HFFc6 (cell line): ENCODE measurements around the gene HIC1. TPM values are rescaled to one million over a fixed set of nuclear protein-coding genes. Genes with fewer than 3 reads are reported as not detected.

Experiments used
- DNase-seq: peaks from one replicate; pipeline ENCODE4 v3.0.0-alpha.2; 2018
- H3K27ac Mint-ChIP-seq: 2 replicates; pipeline ENCODE4 v1.8.0; 2020; ENCODE audit warnings: mild to moderate bottlenecking, mixed read lengths
- H3K27me3 Mint-ChIP-seq: 2 replicates; pipeline ENCODE4 v1.8.0; 2021; ENCODE audit warnings: mild to moderate bottlenecking, moderate library complexity, mixed read lengths; ENCODE audit not compliant: insufficient read depth
- H3K36me3 Mint-ChIP-seq: 2 replicates; pipeline ENCODE4 v1.8.0; 2021; ENCODE audit warnings: low read depth, mixed read lengths
- H3K4me1 Mint-ChIP-seq: 2 replicates; pipeline ENCODE4 v1.8.0; 2020; ENCODE audit warnings: low read depth, mixed read lengths
- H3K4me3 Mint-ChIP-seq: 2 replicates; pipeline ENCODE4 v1.8.0; 2020; ENCODE audit warnings: mild to moderate bottlenecking, moderate library complexity, mixed read lengths
- H3K9me3 Mint-ChIP-seq: 2 replicates; pipeline ENCODE4 v1.8.0; 2020; ENCODE audit warnings: mild to moderate bottlenecking, mixed read lengths
- CTCF ChIP-seq: fragments of 200-600 bp; sonication (generic); IDR thresholded peaks from 2 replicates; pipeline ENCODE4 v1.5.0; 2021; ENCODE audit warnings: antibody characterized with exemption, mild to moderate bottlenecking
- total RNA-seq, 6 experiments: library from RNA; stranded (reverse); fragmentation: NEBNext Ultra II Directional; extraction: Animal tissue kit (Norgen Biotek cat#: 25700); gene quantifications; 2 replicates in 1 of 6; 3 replicates in 5 of 6; pipeline ENCODE4 v1.2.3, GENCODE V29; 2021

Gene HIC1
- total RNA-seq, 6 experiments from 2014 or later, result 42.7 to 51.9 (median 48.0) TPM

GRCh38 chr17:2058586-2059546 lies 4.0 kb downstream of the HIC1 start:
- peak; percentile 89 for TF ChIP-seq CTCF
- peak; percentile 63 for DNase-seq
- Mint-ChIP-seq H3K4me1 (peaks cover 47% of the 10 kb centered on the region), H3K27me3 (peaks cover 29% of the 10 kb centered on the region), H3K27ac (peak overlapping the region; percentile 95), H3K9me3 (no peaks in the 10 kb centered on the region; the same call in 1 of the 2 replicates), H3K4me3 (peak overlapping the region; percentile 60), H3K36me3 (peaks cover 15% of the 10 kb centered on the region)

GRCh38 chr17:2059547-2060384 lies 4.9 kb downstream of the HIC1 start:
- peak overlapping the region; percentile 95 for H3K27ac Mint-ChIP-seq
- peak overlapping the region; percentile 30; the same call in 1 of the 2 replicates for H3K4me3 Mint-ChIP-seq
- no peak for TF ChIP-seq CTCF
- peaks cover 36% of the 10 kb centered on the region for H3K27me3 Mint-ChIP-seq
- peaks cover 56% of the 10 kb centered on the region for H3K4me1 Mint-ChIP-seq
- H3K9me3 Mint-ChIP-seq, result no peaks in the 10 kb centered on the region; the same call in 1 of the 2 replicates
- H3K36me3 Mint-ChIP-seq, result peaks cover 20% of the 10 kb centered on the region
- no peak for DNase-seq

GRCh38 chr17:2060385-2060658 lies 5.4 kb downstream of the HIC1 start:
- Mint-ChIP-seq H3K4me1 (peaks cover 62% of the 10 kb centered on the region), H3K36me3 (peaks cover 23% of the 10 kb centered on the region), H3K27me3 (peaks cover 38% of the 10 kb centered on the region), H3K27ac (peak overlapping the region; percentile 95), H3K4me3 (peak overlapping the region; percentile 13; the same call in 1 of the 2 replicates), H3K9me3 (no peaks in the 10 kb centered on the region; the same call in 1 of the 2 replicates)
- TF ChIP-seq CTCF, result no peak
- no peak for DNase-seq

- Mint-ChIP-seq H3K4me3 (peak overlapping the region; percentile 13; the same call in 1 of the 2 replicates), H3K36me3 (peaks cover 23% of the 10 kb centered on the region), H3K9me3 (no peaks in the 10 kb centered on the region; the same call in 1 of the 2 replicates), H3K4me1 (peaks cover 67% of the 10 kb centered on the region), H3K27ac (peak overlapping the region; percentile 95), H3K27me3 (peaks cover 40% of the 10 kb centered on the region)
- TF ChIP-seq CTCF, result no peak
- DNase-seq, result no peak
These were observed 6.0 kb downstream of the HIC1 start for GRCh38 chr17:2060681-2061440.

GRCh38 chr17:2061441-2061958 lies 6.6 kb downstream of the HIC1 start:
- Mint-ChIP-seq H3K4me1 (peaks cover 73% of the 10 kb centered on the region), H3K27me3 (peaks cover 45% of the 10 kb centered on the region), H3K4me3 (peak overlapping the region; percentile 9; the same call in 1 of the 2 replicates), H3K36me3 (peaks cover 30% of the 10 kb centered on the region), H3K27ac (peak overlapping the region; percentile 95), H3K9me3 (no peaks in the 10 kb centered on the region; the same call in 1 of the 2 replicates)
- DNase-seq, result no peak
- TF ChIP-seq CTCF, result no peak
